ENCODE measurements around the gene SLC12A7.

The SLC12A7 gene

GRCh38 chr5:1156754-1157460 is 45.0 kb upstream of the SLC12A7 start:
- DNase-seq (ENCODE audit: low read depth), result no peak
- no peak overlapping the region for H3K4me3 ChIP-seq (ENCODE audit: low read depth, low read length)
- TF ChIP-seq, protein P1, sequence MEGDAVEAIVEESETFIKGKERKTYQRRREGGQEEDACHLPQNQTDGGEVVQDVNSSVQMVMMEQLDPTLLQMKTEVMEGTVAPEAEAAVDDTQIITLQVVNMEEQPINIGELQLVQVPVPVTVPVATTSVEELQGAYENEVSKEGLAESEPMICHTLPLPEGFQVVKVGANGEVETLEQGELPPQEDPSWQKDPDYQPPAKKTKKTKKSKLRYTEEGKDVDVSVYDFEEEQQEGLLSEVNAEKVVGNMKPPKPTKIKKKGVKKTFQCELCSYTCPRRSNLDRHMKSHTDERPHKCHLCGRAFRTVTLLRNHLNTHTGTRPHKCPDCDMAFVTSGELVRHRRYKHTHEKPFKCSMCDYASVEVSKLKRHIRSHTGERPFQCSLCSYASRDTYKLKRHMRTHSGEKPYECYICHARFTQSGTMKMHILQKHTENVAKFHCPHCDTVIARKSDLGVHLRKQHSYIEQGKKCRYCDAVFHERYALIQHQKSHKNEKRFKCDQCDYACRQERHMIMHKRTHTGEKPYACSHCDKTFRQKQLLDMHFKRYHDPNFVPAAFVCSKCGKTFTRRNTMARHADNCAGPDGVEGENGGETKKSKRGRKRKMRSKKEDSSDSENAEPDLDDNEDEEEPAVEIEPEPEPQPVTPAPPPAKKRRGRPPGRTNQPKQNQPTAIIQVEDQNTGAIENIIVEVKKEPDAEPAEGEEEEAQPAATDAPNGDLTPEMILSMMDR (conservative IDR thresholded peaks at IDR 0.05; ENCODE audit: low read depth, low read length), result no peak

DNA sequence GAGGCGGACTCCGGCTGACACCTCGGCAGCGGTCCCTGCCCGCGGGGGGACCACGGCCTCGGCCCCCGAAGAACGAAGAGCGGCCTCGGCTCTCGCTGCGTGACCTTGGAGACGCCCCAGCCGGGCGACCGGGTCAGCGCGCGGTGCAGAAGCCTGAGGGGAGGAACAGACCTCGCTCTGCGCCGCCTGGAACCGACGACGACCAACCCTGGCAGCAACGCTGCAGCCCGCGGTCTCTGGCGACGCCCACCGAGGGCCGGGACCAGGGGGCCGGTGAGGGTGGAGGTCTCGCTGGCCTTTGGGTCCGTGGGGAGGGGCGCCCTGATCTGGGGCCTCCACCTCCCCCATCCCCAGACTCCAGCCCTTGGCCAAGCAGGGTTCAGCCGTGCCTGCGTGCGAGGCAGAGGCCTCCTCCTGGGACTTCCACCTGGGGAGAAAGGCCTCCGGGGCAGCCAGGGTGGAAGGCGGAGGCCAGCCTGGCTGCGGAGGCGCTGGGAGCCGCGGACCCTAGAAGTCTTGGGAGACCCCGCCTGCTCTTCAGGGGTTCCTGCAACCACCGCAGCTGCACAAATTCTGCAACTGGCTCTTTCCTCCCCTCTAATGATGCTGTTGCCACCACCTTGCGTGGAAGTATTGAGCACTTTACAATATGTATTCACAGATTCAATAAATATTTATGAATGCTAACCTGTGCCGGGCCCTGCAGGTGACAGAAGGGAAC is 44.3 kb upstream of the SLC12A7 start:
- TF ChIP-seq, protein P1 (conservative IDR thresholded peaks at IDR 0.05; ENCODE audit: low read depth, low read length), result no peak
- no peak overlapping the region for H3K4me3 ChIP-seq (ENCODE audit: low read depth, low read length)
- DNase-seq (ENCODE audit: low read depth), result no peak

GRCh38 chr5:1155191-1156032 is 43.5 kb upstream of the SLC12A7 start:
- TF ChIP-seq, protein P1 (conservative IDR thresholded peaks at IDR 0.05; ENCODE audit: low read depth, low read length), result no peak
- DNase-seq (ENCODE audit: low read depth), result no peak
- no peak overlapping the region for H3K4me3 ChIP-seq (ENCODE audit: low read depth, low read length)

DNA sequence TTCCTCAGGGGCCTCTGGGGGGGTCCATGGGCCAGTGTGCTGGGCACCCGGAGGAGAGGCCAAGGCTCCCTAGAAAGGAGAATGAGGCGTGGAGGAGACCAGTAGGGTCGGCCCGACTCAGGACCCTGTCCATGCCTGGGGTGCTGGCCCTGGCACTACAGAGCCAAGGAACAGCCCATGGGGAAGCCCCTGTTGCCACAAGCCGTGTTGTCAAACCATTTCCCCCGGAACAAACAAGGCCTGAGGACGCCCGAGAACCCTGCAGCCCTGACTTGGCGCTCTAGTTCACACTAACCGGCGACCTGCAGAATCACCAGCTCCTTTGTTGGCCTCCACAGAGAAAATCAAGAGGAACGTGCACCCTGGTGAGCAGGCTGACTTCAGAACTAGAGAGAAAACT is 41.6 kb upstream of the SLC12A7 start:
- TF ChIP-seq, protein P1 (conservative IDR thresholded peaks at IDR 0.05; ENCODE audit: low read depth, low read length), result no peak
- H3K4me3 ChIP-seq (ENCODE audit: low read depth, low read length), result no peak overlapping the region
- no peak for DNase-seq (ENCODE audit: low read depth)

DNA sequence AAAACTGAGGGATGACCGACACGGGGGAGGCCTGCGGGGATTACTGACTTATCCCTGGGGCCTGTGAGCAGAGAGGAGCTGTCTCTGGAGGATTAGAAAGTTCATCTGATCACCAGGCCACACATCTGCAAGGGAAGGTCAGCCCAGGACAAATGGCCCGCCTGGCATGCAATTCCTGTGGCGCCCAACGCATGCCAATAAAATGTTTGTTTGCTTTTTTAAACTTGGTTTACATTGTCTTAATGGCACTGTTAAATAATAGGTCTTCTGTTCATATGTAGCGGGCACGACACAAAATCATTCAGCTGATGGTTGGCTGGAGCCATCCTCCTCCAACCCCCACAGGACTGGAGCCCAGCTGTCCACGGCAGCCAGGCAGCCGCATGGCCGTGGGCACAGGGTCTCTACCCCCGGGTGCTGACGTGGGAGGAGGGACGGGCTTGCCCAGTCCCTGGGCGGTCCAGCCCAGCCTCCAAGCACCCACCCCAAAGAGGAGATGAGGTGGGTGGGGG is 41.0 kb upstream of the SLC12A7 start:
- no peak for DNase-seq (ENCODE audit: low read depth)
- no peak overlapping the region for H3K4me3 ChIP-seq (ENCODE audit: low read depth, low read length)
- TF ChIP-seq, protein P1 (conservative IDR thresholded peaks at IDR 0.05; ENCODE audit: low read depth, low read length), result no peak

- no peak for DNase-seq (ENCODE audit: low read depth)
- TF ChIP-seq, protein P1 (conservative IDR thresholded peaks at IDR 0.05; ENCODE audit: low read depth, low read length), result no peak
- no peak overlapping the region for H3K4me3 ChIP-seq (ENCODE audit: low read depth, low read length)
Measured at GRCh38 chr5:1152156-1152555, 40.3 kb upstream of the SLC12A7 start.
